HG03280 (cell line): ENCODE measurements around the gene C5orf58.
A peak's percentile ranks its signal among the peaks of the same experiment; 100 is the strongest.

ENCODE experiments used
- ATAC-seq: cut with Tn5 transposase; IDR thresholded peaks from one replicate; pipeline ENCODE4 v1.9.1; 2021; ENCODE audit warnings: mild to moderate bottlenecking, moderate library complexity; ENCODE audit not compliant: unreplicated experiment

Gene C5orf58

GRCh38 chr5:170278611-170279458 is 46.0 kb downstream of the C5orf58 start:
- peak; percentile 83 for ATAC-seq

GRCh38 chr5:170279459-170279817 is 46.7 kb downstream of the C5orf58 start:
- ATAC-seq, result no peak

DNA sequence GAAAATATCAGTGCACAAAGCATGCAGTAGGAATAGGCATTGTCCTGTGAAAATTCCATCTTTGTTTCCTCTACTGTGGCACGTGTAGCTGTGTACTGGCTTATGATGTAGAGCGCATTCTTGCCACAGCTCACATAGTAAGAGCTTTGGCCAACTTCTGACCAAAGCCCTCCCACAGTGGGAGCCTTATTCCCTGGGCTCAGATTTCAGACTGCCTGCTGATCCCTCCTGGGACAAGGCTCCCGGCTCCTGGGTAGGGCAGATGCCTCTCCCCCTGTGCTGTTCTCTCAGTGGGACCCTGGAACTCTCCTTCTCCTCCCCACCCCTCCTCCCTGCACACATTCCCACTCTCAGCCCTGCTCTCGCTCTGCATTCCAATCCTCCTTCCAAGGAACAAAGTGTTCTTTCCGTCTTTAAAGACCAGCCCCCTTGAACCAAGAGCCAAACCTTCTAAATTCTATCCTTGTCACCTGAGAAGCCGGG is 47.3 kb downstream of the C5orf58 start:
- no peak for ATAC-seq

- no peak for ATAC-seq
Observed at GRCh38 chr5:170283296-170283695, 50.5 kb downstream of the C5orf58 start.

- no peak for ATAC-seq
Observed at GRCh38 chr5:170284231-170284630, 51.4 kb downstream of the C5orf58 start.

- no peak for ATAC-seq
Observed at GRCh38 chr5:170285181-170285580, 52.4 kb downstream of the C5orf58 start.

- no peak for ATAC-seq
Observed at GRCh38 chr5:170286386-170286925, 53.7 kb downstream of the C5orf58 start.

DNA sequence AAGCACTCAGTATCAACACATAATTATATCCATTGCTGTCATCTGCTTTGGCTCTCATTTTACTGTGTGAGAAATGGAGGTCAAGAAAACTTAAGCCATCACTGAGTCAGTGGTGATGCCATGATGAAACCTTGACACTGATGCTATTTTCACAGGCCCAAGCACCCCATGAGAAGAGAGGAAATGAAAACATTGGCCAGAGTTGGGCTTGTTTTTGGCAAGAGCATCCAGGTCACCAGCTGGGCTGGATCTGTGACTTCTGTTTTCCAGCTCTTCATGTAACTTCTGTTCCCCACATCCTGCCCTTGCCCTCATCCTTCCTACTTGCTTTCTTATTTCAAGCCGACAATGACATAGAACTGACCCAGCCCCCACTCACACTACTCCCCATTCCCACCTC is 54.7 kb downstream of the C5orf58 start:
- ATAC-seq, result no peak

DNA sequence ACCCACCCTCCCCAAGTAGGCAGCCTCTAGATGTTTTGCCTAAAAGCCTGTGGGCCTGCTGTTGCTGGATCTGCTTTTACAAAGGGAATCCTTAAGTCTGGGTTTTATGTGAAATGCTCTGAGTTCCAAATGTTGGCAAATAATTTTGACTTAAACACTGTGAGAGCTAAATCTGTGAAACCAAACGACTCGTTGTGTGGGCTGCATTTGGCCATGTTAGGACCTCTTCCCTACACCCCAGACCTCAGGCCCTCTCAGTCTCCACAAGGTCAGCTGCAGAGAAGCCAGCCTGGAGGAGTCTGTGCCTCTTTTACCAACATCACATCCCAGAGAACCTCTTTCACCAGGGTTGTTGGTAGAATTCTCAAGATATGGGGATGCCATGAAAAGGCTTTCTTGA is 55.4 kb downstream of the C5orf58 start:
- no peak for ATAC-seq

GRCh38 chr5:170288551-170288950 is 55.8 kb downstream of the C5orf58 start:
- ATAC-seq, result no peak

DNA sequence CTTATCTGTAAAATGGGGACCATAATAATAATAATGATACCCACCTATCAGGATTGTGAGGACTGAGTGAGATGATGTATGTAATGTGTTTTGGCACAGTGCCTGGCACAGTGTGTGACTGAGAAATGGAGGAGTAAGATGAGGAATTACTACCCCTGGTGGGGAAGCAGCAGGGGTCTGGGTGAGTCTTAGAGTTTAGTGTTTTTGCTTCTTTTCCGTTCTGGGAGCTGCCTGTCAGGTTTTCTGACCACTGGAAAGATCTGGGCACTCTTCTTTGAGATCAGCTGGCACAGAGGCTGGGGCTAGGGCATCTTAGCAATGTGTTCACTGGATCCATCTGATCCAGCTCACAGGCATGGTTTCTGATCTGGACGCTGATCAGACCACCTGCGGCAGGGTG is 56.3 kb downstream of the C5orf58 start:
- ATAC-seq, result no peak

- ATAC-seq, result no peak
Observed at GRCh38 chr5:170289764-170290163, 57.0 kb downstream of the C5orf58 start.

GRCh38 chr5:170290498-170290897 is 57.7 kb downstream of the C5orf58 start:
- ATAC-seq, result no peak

- no peak for ATAC-seq
Observed at GRCh38 chr5:170292179-170293104, 59.7 kb downstream of the C5orf58 start.

GRCh38 chr5:170293273-170293672 is 60.5 kb downstream of the C5orf58 start:
- ATAC-seq, result peak; percentile 55

- no peak for ATAC-seq
Observed at GRCh38 chr5:170294057-170294456, 61.3 kb downstream of the C5orf58 start.

GRCh38 chr5:170294556-170294955 is 61.8 kb downstream of the C5orf58 start:
- no peak for ATAC-seq
